HepG2 (cell line): Measurements from ENCODE around the gene LRRC8E. TPM values are rescaled to one million over a fixed set of nuclear protein-coding genes. Genes with fewer than 3 reads are reported as not detected.

Source experiments
- ARID2 ChIP-seq: sonication (generic); formaldehyde crosslinking; IDR thresholded peaks from 2 replicates; pipeline ENCODE4 v1.8.1; 2022; ENCODE audit warnings: mild to moderate bottlenecking, missing genetic modification reagents, borderline replicate concordance
- ATF2 ChIP-seq: sonication (generic); formaldehyde crosslinking; IDR thresholded peaks from 2 replicates; pipeline ENCODE4 v1.4.0; 2020; ENCODE audit warnings: missing genetic modification reagents
- DMAP1 ChIP-seq: IDR thresholded peaks from 2 replicates; pipeline ENCODE4 v1.6.1; 2016
- DNMT3B ChIP-seq: conservative IDR thresholded peaks from 2 replicates; pipeline ENCODE4 v1.6.1; 2016; ENCODE audit warnings: missing biosample characterization, control low read depth
- FOXC1 ChIP-seq: sonication (generic); formaldehyde crosslinking; IDR thresholded peaks from 2 replicates; pipeline ENCODE4 v1.8.0; 2022; ENCODE audit warnings: mild to moderate bottlenecking, missing genetic modification reagents, borderline replicate concordance
- GMEB1 ChIP-seq: sonication (generic); formaldehyde crosslinking; IDR thresholded peaks from 2 replicates; pipeline ENCODE4 v1.5.1; 2020; ENCODE audit warnings: missing genetic modification reagents, mild to moderate bottlenecking, borderline replicate concordance
- KDM4B ChIP-seq: sonication (generic); formaldehyde crosslinking; IDR thresholded peaks from 2 replicates; pipeline ENCODE4 v1.4.0; 2020; ENCODE audit warnings: missing genetic modification reagents
- MTERF4 ChIP-seq: sonication (generic); formaldehyde crosslinking; IDR thresholded peaks from 2 replicates; pipeline ENCODE4 v1.8.0; 2023; ENCODE audit warnings: mild to moderate bottlenecking, missing genetic modification reagents
- MYPOP ChIP-seq: sonication (generic); formaldehyde crosslinking; IDR thresholded peaks from 2 replicates; pipeline ENCODE4 v1.8.1; 2023; ENCODE audit warnings: mild to moderate bottlenecking, moderate library complexity, missing genetic modification reagents
- PLSCR1 ChIP-seq: sonication (generic); formaldehyde crosslinking; IDR thresholded peaks from 2 replicates; pipeline ENCODE4 v1.5.0; 2020; ENCODE audit warnings: missing genetic modification reagents, mild to moderate bottlenecking, borderline replicate concordance
- PRDM15 ChIP-seq: sonication (generic); formaldehyde crosslinking; IDR thresholded peaks from 2 replicates; pipeline ENCODE4 v1.4.0; 2020; ENCODE audit warnings: missing genetic modification reagents
- SUZ12 ChIP-seq: fragments of 150-350 bp; IDR thresholded peaks from 2 replicates; pipeline ENCODE4 v1.6.1; 2014; ENCODE audit warnings: low read depth, low read length
- ZBTB1 ChIP-seq: sonication (generic); formaldehyde crosslinking; IDR thresholded peaks from 2 replicates; pipeline ENCODE4 v1.4.0; 2020; ENCODE audit warnings: missing genetic modification reagents, borderline replicate concordance
- ZBTB3 ChIP-seq: sonication (generic); formaldehyde crosslinking; IDR thresholded peaks from 2 replicates; pipeline ENCODE4 v1.4.0; 2020; ENCODE audit warnings: low read depth, mild to moderate bottlenecking, moderate library complexity, missing genetic modification reagents, borderline replicate concordance
- ZNF34 ChIP-seq: sonication (generic); formaldehyde crosslinking; IDR thresholded peaks from 2 replicates; pipeline ENCODE4 v1.4.0; 2020; ENCODE audit warnings: mild to moderate bottlenecking, missing genetic modification reagents, borderline replicate concordance
- ZNF772 ChIP-seq: sonication (generic); formaldehyde crosslinking; IDR thresholded peaks from 2 replicates; pipeline ENCODE4 v1.5.0; 2020; ENCODE audit warnings: mild to moderate bottlenecking, missing genetic modification reagents
- polyA plus RNA-seq, 8 experiments: library from polyadenylated mRNA; depleted of rRNA in 3 of 8; stranded (reverse) in 7 of 8; unstranded in 1 of 8; fragments of >200 nt; fragmentation: Illumina TruSeq in 4 of 8; extraction: Trizol in 4 of 8; gene quantifications; 2 replicates each; pipeline versions ENCODE4 v1.2.1 to v1.2.3, GENCODE V29; 2011 to 2016; ENCODE audit warnings: low read depth in 4 of 8, missing spikeins in 1 of 8, mixed read lengths in 1 of 8; ENCODE audit not compliant: insufficient read depth in 1 of 8
- total RNA-seq, 5 experiments: library from RNA; depleted of rRNA; stranded (reverse); fragments of >200 nt; fragmentation: Illumina TruSeq; extraction: Trizol; gene quantifications; 2 replicates each; pipeline ENCODE4 v1.2.3, GENCODE V29; 2016; ENCODE audit warnings: low read depth in 1 of 5

LRRC8E gene
- total and polyA plus RNA-seq, 2 of the 13 experiments (the other 11 are each of a cell fraction or from before 2014, with no cell fraction given), result 8.0 to 10.3 TPM

- TF ChIP-seq ZBTB1 (no peak), KDM4B (CRISPR knock-in tag) (no peak), DNMT3B (CRISPR knock-in tag) (no peak), FOXC1 (no peak), MYPOP (no peak), ZBTB3 (CRISPR knock-in tag) (no peak), ARID2 (CRISPR knock-in tag) (no peak), MTERF4 (CRISPR knock-in tag) (0 out of 2 replicates have a peak, but pooled peaks have one; percentile 14), ZNF34 (CRISPR knock-in tag) (no peak), SUZ12 (no peak), PLSCR1 (CRISPR knock-in tag) (no peak), ZNF772 (CRISPR knock-in tag) (no peak), GMEB1 (CRISPR knock-in tag) (no peak), PRDM15 (no peak), DMAP1 (no peak), ATF2 (no peak)
- TF ChIP-seq, all 625 proteins: peak for 11
Measured at GRCh38 chr19:7915250-7916102, 27.2 kb downstream of the LRRC8E start (continued).
